HepG2 (cell line): ENCODE measurements around the gene INSYN2B. TPM values are rescaled to one million over a fixed set of nuclear protein-coding genes. Genes with fewer than 3 reads are reported as not detected.

Experiments
- ATAC-seq: fragments of 200-7000 bp; cut with Tn5 transposase; 3 replicates; pipeline ENCODE4 v1.9.1; 2020; ENCODE audit warnings: mild to moderate bottlenecking, moderate library complexity
- BruUV-seq: library from RNA; stranded (reverse); fragments of 400-500 nt; replicated peaks from 2 replicates; lab custom pipeline; 2021; lab: Mats Ljungman, UMichigan
- CTCF ChIA-PET: fragments of 300-600 bp; formaldehyde crosslinking; extraction: SDS; loops from one replicate; lab custom pipeline; 2021; ENCODE audit warnings: low total read pairs, inconsistent platforms, low intra/inter-chr PET ratio; lab: Yijun Ruan, JAX
- POLR2A ChIA-PET: fragments of 350-600 bp; sonication (Branson Sonifier 250); formaldehyde crosslinking; loops from one replicate; lab custom pipeline; 2020; ENCODE audit warnings: antibody characterized with exemption, inconsistent platforms; lab: Yijun Ruan, JAX
- DNase-seq: peaks from one replicate; pipeline ENCODE4 v3.0.0-alpha.2; 2015; ENCODE audit warnings: low spot score
- FAIRE-seq: peaks from 3 replicates; lab custom pipeline; 2011; peaks lifted over from hg19 to GRCh38; lab: Jason Lieb, UNC
- H2AFZ ChIP-seq: one replicate; pipeline ENCODE4 v1.6.1; 2011; ENCODE audit warnings: low read length, inconsistent platforms
- H3K27ac ChIP-seq: fragments of 300-600 bp; 3 replicates; pipeline ENCODE4 v1.8.0; 2011; ENCODE audit warnings: mixed run types, mild to moderate bottlenecking, mixed read lengths, low read length, inconsistent platforms; ENCODE audit not compliant: insufficient read depth; ENCODE audit errors: extremely low read length
- H3K27me3 ChIP-seq, 2 experiments: fragments of 200-600 bp in 1 of 2; 2 replicates in 1 of 2; 3 replicates in 1 of 2; pipeline versions ENCODE4 v1.6.0 to v1.8.0; 2011; ENCODE audit warnings: low read length in 2 of 2, mild to moderate bottlenecking in 2 of 2, moderate library complexity in 2 of 2, inconsistent platforms in 1 of 2; ENCODE audit not compliant: insufficient read depth in 2 of 2, control insufficient read depth in 1 of 2
- H3K36me3 ChIP-seq, 2 experiments: fragments of 200-600 bp in 1 of 2; replicated peaks in 1 of 2; 2 replicates in 1 of 2; 3 replicates in 1 of 2; pipeline versions ENCODE4 v1.5.1 to v1.8.0; 2011; ENCODE audit warnings: low read length in 2 of 2, inconsistent platforms in 1 of 2; ENCODE audit not compliant: insufficient read depth in 2 of 2, control insufficient read depth in 1 of 2
- H3K4me1 ChIP-seq: 2 replicates; pipeline ENCODE4 v1.5.1; 2012; ENCODE audit warnings: low read length, inconsistent platforms; ENCODE audit not compliant: insufficient read depth
- H3K4me2 ChIP-seq: 2 replicates; pipeline ENCODE4 v1.6.0; 2011; ENCODE audit warnings: low read depth, low read length, inconsistent platforms
- H3K4me3 ChIP-seq, 3 experiments: fragments of 200-600 bp in 1 of 3; sonication (generic), shearing (Covaris generic) in 1 of 3; replicated peaks in 1 of 3; 2 replicates each; pipeline ENCODE4 v1.5.1; 2011 to 2016; ENCODE audit warnings: low read length in 3 of 3, inconsistent platforms in 2 of 3, low read depth in 2 of 3, mild to moderate bottlenecking in 2 of 3, control low read depth in 1 of 3, mixed read lengths in 1 of 3; ENCODE audit not compliant: insufficient read depth in 1 of 3
- H3K79me2 ChIP-seq: one replicate; pipeline ENCODE4 v1.6.1; 2011; ENCODE audit warnings: low read length, inconsistent platforms; ENCODE audit not compliant: insufficient read depth
- H3K9ac ChIP-seq: 2 replicates; pipeline ENCODE4 v1.6.0; 2011; ENCODE audit warnings: mild to moderate bottlenecking, low read depth, low read length, inconsistent platforms; ENCODE audit not compliant: insufficient read depth
- H3K9me3 ChIP-seq: 2 replicates; pipeline ENCODE4 v1.5.1; 2012; ENCODE audit warnings: mild to moderate bottlenecking, low read length
- H4K20me1 ChIP-seq: 2 replicates; pipeline ENCODE4 v1.6.0; 2011; ENCODE audit warnings: inconsistent platforms, mild to moderate bottlenecking, low read length, moderate library complexity; ENCODE audit not compliant: insufficient read depth
- DMAP1 ChIP-seq: IDR thresholded peaks from 2 replicates; pipeline ENCODE4 v1.6.1; 2016
- FOXO4 ChIP-seq: sonication (generic); formaldehyde crosslinking; conservative IDR thresholded peaks from 2 replicates; pipeline ENCODE4 v1.8.1; 2023; ENCODE audit warnings: missing genetic modification reagents
- GMEB2 ChIP-seq: IDR thresholded peaks from 2 replicates; pipeline ENCODE4 v1.6.1; 2016; ENCODE audit warnings: missing biosample characterization, missing genetic modification reagents, low read depth
- JUND ChIP-seq: sonication (generic); formaldehyde crosslinking; IDR thresholded peaks from 2 replicates; pipeline ENCODE4 v1.8.0; 2022; ENCODE audit warnings: mild to moderate bottlenecking, missing genetic modification reagents
- LBX2 ChIP-seq: sonication (generic); formaldehyde crosslinking; IDR thresholded peaks from 2 replicates; pipeline ENCODE4 v1.5.0; 2020; ENCODE audit warnings: missing genetic modification reagents, mild to moderate bottlenecking, borderline replicate concordance
- MLXIP ChIP-seq: sonication (generic); formaldehyde crosslinking; IDR thresholded peaks from 2 replicates; pipeline ENCODE4 v1.9.0; 2021; ENCODE audit warnings: missing genetic modification reagents, borderline replicate concordance
- NFATC3 ChIP-seq: sonication (generic); formaldehyde crosslinking; IDR thresholded peaks from 2 replicates; pipeline ENCODE4 v1.5.1; 2020; ENCODE audit warnings: mild to moderate bottlenecking, missing genetic modification reagents
- RBM39 ChIP-seq: fragments of 200-400 bp; formaldehyde crosslinking; IDR thresholded peaks from one replicate; pipeline ENCODE4 v1.6.1; 2018; ENCODE audit warnings: antibody characterized with exemption, mild to moderate bottlenecking, low read depth, low read length; ENCODE audit not compliant: poor library complexity, severe bottlenecking
- SMAD1 ChIP-seq: sonication (generic); formaldehyde crosslinking; IDR thresholded peaks from 2 replicates; pipeline ENCODE4 v1.4.0; 2020; ENCODE audit warnings: missing genetic modification reagents, low read depth, mild to moderate bottlenecking, borderline replicate concordance
- SMARCE1 ChIP-seq: fragments of 450-650 bp; IDR thresholded peaks from 2 replicates; pipeline ENCODE4 v1.6.1; 2017; ENCODE audit warnings: borderline replicate concordance
- STAT6 ChIP-seq: sonication (generic); formaldehyde crosslinking; IDR thresholded peaks from 2 replicates; pipeline ENCODE4 v1.4.0; 2020; ENCODE audit warnings: missing genetic modification reagents, mild to moderate bottlenecking, borderline replicate concordance
- ZC3H13 ChIP-seq: sonication (generic); formaldehyde crosslinking; IDR thresholded peaks from 2 replicates; pipeline ENCODE4 v1.8.1; 2023; ENCODE audit warnings: mild to moderate bottlenecking, missing genetic modification reagents, moderate library complexity
- ZNF577 ChIP-seq: sonication (generic); formaldehyde crosslinking; IDR thresholded peaks from 2 replicates; pipeline ENCODE4 v1.4.0; 2020; ENCODE audit warnings: mild to moderate bottlenecking, low read depth, missing genetic modification reagents, borderline replicate concordance
- WGBS: methylation state at CpG from one replicate; pipeline ENCODE4 v1.1.6; 2017; ENCODE audit warnings: low lambda C conversion rate; 5-methylcytosine and 5-hydroxymethylcytosine counted together
- in situ Hi-C: cut with HindIII; loops from 2 replicates; pipeline ENCODE4 v1.10.0; 2017; ENCODE audit warnings: low pct_unique_long_range_greater_than_20kb; ENCODE audit not compliant: extremely low pct_ligation_motif_present
- intact Hi-C: fragments of 100-400 bp; cut with micrococcal nuclease; formaldehyde crosslinking; loops from one replicate; pipeline ENCODE4 v1.10.0; 2022; ENCODE audit not compliant: unreplicated experiment
- polyA plus RNA-seq, 8 experiments: library from polyadenylated mRNA; depleted of rRNA in 3 of 8; stranded (reverse) in 7 of 8; unstranded in 1 of 8; fragments of >200 nt; fragmentation: Illumina TruSeq in 4 of 8; extraction: Trizol in 4 of 8; gene quantifications; 2 replicates each; pipeline versions ENCODE4 v1.2.1 to v1.2.3, GENCODE V29; 2011 to 2016; ENCODE audit warnings: low read depth in 4 of 8, missing spikeins in 1 of 8, mixed read lengths in 1 of 8; ENCODE audit not compliant: insufficient read depth in 1 of 8
- total RNA-seq, 5 experiments: library from RNA; depleted of rRNA; stranded (reverse); fragments of >200 nt; fragmentation: Illumina TruSeq; extraction: Trizol; gene quantifications; 2 replicates each; pipeline ENCODE4 v1.2.3, GENCODE V29; 2016; ENCODE audit warnings: low read depth in 1 of 5

The INSYN2B gene
- total and polyA plus RNA-seq, 2 of the 13 experiments (the other 11 are each of a cell fraction or from before 2014, with no cell fraction given) = not detected

- Histone ChIP-seq H3K4me1 (no peaks in the 10 kb centered on the region), H4K20me1 (no peaks in the 10 kb centered on the region), H2AFZ (no peak overlapping the region), H3K79me2 (no peaks in the 10 kb centered on the region), H3K4me3 (no peak overlapping the region), H3K9ac (no peak overlapping the region), H3K27me3 (no peaks in the 10 kb centered on the region), H3K36me3 (no peaks in the 10 kb centered on the region), H3K27ac (no peak overlapping the region), H3K4me2 (no peak overlapping the region), H3K9me3 (no peaks in the 10 kb centered on the region)
- POLR2A ChIA-PET = no interaction called here
- in situ Hi-C loops (no loop called here), intact Hi-C loops (no loop called here)
- ATAC-seq (no peak), DNase-seq (no peak), FAIRE-seq (no peak)
- 16% methylated on average over 5 of the region's 5 CpGs for WGBS
- no TSS peak for BruUV-seq
- TF ChIP-seq SMARCE1 (no peak), JUND (no peak), MLXIP (CRISPR knock-in tag) (no peak), FOXO4 (no peak), ZC3H13 (CRISPR knock-in tag) (no peak), GMEB2 (CRISPR knock-in tag) (no peak), ZNF577 (CRISPR knock-in tag) (no peak), DMAP1 (CRISPR knock-in tag) (no peak), STAT6 (no peak), SMAD1 (no peak), LBX2 (CRISPR knock-in tag) (no peak), NFATC3 (CRISPR knock-in tag) (no peak), RBM39 (no peak)
- CTCF ChIA-PET = no interaction called here
Observed at GRCh38 chr5:169871826-169872490, 108.3 kb downstream of the INSYN2B start.
